Stimulated activated CD4-positive, alpha-beta T cell treated with anti-CD3 and anti-CD28 coated beads, Interleukin-2, amount 100 ng/mL, for 4 hours (primary cell): ENCODE data around the gene DOK4.
"Not testable (repeated sequence)": the region's sequence is repeated elsewhere in the genome, so short reads cannot be mapped to it uniquely, and the experiment has no call there.

ENCODE experiments used
- DNase-seq: peaks from one replicate; pipeline ENCODE4 v3.0.0-alpha.2; 2020; ENCODE audit warnings: low read depth

Gene DOK4

DNA sequence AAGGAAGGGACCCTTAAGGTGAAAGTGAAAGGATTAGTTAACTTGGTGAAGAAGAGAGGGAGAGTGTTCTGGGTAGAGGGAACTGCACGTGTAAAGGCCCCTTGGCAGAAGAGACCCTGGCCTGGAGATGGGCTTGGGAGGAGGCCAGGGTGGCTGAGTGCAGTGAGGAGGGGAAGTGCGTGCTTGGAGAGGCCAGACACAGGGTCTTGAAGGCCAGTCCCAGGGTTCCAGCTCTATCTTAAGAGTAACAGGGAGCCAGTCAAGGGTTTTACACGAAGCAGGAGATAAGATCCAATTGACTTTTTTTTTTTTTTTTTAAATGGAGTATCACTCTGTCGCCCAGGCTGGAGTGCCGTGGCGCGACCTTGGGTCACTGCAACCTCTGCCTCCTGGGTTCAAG lies 15.2 kb upstream of the DOK4 start:
- no peak for DNase-seq

DNA sequence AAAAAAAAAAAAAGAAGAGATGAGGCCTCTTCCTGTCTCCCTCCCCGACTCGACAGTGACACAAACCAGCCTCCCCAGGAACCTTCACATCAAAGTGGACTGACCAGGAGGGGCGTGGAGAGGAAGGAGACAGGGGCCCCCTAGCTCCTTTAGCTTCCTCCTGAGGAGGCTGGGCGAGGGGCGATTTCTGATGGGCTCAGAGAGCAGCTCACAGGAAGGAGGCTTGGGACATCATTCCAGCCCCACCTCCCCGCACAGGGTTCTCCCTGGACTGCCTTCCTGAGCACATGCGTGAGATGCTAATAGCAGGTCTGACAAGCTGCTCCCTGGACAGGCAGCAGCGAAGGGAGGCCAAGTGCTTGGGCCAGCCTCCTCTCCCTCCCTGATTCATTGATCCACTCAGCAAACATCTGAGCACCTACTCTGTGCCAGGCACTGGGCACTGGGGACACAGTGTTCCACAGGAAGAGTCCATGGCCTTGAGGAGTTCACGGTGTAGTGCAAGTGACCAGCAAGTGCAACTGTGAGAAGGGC lies 14.4 kb upstream of the DOK4 start:
- no peak for DNase-seq

DNA sequence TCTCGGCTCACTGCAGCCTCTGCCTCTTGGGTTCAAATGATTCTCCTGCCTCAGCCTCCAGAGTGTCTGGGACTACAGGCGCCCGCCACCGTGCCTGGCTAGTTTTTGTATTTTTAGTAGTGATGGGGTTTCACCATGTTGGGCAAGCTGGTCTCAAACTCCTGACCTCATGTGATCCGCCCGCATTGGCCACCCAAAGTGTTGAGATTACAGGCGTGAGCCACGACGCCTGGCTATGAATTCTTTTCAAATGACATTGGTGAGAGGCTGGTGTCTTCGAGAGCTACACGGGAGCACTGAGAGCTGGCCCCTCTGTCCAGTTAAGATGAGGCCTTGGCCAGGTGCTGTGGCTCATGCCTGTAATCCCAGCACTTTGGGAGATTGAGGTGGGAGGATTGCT lies 13.6 kb upstream of the DOK4 start:
- not testable (repeated sequence) for DNase-seq

DNA sequence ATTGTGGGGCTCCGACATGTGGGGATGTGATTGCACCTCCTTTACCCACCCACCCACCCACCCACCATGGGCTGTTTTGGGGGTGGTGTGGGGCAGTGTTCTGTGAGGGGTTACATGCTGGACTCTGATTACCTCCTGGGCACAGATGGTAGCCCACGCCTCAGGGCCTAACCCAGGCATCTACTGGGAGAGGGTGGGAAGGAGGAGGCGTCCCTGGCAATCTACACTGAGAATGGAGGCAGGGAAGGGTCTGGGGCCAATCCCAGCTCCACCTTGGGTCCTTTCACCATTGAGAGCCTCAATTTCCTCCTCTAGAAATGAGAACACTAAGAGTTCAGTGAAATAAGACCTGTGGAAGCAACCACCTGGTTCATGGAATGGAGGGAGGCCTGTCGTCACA lies 11.7 kb upstream of the DOK4 start:
- DNase-seq = no peak

DNA sequence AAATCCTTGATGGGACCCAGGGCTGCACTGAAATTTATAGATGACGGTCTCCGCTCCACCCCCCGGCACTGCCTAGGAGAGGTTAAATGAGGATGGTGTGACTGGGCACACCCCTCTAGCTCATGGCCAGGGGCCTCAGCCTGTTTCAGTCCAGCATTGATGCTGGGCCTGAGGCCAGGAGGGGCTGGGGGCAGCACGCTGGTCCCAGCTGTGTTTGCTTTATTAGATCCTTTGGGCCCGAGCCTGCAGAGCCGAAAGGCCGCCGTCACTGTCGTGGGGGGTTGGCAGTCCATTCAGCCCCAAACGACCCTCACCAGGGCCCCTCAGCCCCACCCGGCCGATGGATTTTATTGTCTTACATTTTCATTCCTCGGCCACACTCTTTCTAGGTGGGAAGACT lies 10.8 kb upstream of the DOK4 start:
- DNase-seq = no peak

DNA sequence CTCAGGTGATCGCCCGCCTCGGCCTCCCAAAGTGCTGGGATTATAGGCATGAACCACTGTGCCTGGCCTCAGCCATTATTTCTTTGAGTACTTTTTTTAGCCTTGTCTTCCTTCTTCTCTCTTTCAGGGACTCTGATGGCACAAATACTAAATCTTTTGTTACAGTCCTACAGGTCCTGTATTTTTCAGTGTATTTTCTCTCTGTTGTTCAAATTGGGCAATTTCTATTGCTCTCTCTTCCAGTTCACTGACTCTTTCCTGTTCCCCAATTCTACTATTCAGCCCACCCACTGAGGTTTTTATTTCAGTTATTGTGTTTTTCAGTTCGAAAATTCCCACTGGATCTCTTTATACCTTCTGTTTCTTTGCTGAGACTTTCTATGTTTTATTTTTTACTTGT lies 7.5 kb upstream of the DOK4 start:
- no peak for DNase-seq

DNA sequence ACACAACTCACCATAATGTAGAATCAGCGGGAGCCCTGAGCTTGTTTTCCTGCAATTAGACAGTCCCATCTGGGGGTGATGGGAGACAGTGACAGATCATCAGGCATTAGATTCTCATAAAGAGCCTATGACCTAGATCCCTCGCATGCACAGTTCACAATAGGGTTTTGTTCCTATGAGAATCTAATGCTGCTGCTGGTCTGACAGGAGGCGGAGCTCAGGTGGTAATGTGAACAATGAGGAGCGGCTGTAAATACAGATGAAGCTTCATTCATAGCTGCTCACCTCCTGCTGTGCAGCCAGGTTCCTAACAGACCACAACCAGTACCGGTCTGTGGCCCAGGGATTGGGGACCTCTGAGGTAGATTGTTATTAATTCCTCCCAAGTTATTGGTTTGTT lies 2.9 kb upstream of the DOK4 start:
- no peak for DNase-seq

DNA sequence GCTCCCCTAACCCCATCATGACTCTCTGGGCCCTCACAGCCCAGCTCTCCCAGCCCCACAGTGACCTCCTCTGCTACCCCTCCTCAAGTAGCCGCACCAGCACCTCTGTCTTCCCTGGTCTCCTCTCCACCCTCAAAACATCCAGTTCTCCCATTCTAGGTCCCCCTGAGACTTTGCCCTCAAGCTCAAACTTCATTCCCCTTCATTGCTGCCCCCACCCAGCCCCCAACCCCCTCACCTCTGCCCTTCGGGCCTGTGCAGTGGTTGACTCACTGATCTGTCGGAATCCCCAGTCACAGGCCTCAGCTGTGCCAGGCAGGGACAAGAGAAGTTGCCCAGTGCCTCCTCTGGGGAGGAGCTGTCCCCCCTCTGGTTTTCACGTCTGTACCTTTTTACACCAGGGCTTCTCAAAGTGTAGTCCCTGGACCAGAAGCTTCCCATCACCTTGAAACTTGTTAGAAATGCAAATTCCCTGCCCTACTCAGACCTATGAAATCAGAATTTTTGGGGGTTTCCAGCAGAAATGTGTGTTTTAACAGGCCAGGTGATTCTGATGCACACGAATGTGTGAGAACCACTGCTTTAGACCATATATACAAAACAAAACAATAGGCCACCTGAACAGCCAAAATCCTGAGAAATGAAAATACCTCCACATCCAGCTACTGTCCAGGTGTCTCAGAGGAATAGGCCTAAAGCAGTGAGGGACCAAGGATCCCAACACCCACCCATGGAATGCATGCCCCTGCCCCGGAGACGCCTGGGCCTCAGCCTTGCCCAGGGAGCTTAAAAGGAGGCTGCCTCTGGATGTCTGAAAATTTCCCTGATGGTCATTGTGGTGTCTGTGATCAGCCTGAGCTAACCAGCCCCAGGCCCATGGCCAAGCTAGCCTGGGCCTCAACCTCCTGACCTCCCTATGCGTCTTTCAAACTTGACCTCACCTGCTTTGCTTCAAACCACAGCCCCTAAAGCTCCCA lies 853 bp upstream of the DOK4 start:
- no peak for DNase-seq

DNA sequence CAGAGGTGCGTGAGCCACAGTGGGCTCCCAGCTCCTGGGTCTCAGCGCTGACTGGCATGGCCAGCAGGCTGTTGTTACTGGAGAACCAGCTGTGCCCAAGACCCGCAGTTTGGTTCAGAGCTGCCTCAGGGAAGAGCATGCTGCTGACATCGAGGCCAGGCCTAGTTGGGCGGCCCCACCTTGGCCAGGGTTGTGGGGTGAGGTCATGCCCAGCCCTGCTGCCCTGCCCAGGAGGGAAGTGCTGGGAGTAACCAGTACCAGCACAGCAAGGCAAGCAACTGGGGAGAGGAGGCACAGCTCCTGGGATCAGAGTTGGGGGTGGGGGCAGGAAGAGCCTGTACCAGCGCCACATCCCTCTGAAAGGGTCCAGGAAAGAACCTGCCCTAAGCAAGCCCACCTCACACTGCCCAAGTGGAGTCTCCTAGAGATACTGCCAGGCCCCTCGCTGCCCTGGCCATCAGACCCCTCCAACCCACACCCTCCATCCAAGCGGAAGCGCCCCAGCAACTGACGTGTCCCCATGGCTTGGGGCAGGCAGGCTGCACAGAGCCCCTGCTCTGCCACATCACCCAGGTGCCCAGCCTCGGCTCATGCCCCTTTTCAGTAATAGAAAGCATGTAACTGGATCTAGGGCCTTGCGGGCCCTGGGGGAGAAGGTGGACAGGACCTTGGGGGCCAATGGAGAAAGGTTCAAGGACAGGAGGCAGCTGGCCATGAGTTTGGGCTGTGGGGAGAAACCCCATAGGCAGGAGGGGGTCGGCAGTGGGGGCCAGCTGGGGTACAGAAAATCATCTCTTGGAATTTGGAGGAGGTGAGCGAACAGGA lies 990 bp downstream of the DOK4 start:
- no peak for DNase-seq

DNA sequence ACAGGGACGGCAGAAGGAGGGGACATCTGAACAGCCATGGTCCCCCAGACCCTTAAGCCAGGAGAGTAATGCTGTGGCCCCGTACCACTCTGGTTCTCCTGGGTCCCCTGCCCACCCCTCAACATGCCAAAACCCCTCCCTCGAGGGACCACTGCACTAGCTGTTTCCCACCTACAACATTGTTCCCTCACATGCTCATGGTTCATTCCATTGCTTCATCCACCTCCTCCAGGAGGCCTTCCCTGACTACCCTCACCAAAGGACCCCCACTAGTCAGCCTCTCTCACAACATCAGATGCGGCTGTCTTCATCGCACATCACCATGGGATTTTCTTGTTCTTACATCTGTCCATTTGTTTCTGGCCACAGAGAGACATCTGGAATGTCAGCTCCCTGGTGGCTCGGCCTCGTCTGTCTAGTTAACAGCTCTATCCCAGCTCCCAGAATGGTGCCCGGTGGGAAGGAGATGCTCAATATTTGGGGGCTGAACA lies 1.7 kb downstream of the DOK4 start:
- no peak for DNase-seq

DNA sequence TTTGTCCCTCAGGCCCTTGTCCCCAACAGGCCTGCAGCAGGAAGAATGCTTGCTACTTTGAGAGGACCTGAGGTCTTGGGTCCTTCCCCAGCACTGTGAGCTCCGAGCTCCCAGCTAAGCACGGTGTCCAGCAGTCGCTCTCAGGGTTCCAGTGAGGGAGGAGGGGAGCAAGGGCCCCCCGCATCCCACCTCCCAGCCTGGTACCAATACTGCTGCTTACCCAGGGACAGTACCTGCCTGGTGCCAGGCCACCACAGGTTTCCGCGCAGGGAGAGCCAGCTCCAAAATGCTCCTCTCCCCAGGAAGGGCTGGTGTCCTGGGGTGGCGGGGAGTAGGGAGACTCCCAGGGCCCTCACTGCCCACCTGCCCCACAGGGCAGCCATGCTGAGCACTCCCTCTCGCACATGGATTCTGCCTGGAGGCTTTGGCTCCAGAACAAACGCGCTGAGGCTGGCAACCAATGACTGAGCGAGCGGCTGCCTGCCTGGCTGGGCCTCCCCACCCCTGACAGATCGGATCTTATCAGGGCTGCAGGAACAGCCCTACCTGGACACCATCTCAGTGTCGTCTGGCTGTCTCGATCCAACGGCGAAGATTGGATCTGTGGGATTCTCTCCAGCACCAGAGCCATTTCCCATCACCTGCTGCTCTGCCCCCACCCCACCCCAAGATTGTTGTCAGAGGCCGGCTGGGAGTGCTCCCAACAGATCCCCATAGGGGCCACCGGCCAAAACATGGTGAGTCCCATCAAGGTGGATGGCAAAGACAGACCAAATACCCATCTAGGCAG lies 2.4 kb downstream of the DOK4 start:
- no peak for DNase-seq

DNA sequence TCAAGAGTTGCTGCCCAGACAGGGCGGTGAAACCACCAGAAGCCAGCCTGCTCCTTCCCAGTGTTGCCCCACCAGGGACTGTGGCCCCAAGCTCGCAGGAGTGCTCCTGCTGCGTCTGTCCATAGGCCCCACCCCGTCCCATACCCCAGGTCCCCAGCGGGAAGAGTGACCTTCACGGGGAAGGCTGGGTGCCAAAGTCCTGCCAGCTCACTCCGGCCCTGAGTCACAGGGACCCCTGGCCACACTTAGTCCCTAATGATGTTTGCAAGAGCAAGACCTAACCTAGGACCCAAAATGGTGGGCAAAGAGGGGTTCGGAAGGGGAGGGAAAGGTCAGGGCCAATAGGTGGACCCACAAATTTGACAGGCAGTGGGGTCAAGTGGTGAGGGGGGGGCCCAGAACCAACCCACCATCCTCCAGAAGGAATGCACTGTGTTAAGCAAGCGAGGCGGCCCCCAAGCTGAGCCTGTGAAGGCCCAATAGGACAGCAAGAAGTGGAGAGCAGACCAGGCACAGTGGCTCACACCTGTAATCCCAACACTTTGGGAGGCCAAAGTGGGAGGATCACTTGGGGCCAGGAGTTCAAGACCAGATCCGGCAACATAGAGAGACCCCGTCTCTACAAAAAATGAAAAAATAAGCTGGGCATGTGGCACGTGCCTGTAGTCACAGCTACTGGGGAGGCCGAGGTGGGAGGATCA lies 3.3 kb downstream of the DOK4 start:
- DNase-seq = no peak

DNA sequence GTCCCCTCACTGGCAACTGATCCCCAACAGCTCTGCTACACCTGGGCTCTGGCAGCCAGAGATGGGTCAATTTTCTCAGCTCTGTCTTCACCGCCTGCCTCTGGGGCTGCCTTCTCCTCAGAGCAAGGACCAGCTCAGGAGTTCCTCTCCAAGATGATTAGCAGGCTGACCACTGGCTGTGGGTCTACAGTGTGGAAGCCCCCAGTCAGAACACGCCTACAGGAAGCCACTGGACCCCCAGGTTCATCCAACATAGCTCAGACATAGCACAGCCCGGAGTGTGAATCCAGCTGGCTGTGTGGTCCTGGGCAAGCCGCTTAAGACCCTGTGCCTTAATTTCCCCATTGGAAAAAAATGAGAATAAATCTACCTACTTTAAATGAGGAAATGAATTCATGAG lies 4.9 kb downstream of the DOK4 start:
- no peak for DNase-seq

DNA sequence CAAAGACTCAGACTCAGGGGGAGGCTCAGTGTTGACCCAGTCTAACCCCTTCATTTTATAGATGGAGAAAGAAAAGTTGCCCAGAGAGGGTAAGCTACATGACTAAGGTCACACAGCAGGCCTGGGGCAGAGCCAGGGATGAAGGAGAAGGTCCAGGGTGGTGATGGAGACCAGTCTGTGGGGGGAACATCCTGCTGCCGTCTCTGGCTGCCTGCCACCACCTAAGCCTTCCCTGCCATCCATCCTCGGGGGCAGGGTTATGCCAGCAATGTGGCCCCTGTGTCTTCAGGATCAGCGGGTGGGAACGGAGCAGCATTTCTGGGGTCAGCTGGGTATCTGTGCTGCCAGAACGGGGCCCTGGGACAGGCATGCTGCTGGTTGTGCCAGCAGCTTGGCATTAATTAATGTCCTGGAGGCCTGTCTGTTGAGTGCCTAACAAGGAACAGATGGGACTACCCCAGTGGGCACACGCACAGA lies 5.5 kb downstream of the DOK4 start:
- no peak for DNase-seq

DNA sequence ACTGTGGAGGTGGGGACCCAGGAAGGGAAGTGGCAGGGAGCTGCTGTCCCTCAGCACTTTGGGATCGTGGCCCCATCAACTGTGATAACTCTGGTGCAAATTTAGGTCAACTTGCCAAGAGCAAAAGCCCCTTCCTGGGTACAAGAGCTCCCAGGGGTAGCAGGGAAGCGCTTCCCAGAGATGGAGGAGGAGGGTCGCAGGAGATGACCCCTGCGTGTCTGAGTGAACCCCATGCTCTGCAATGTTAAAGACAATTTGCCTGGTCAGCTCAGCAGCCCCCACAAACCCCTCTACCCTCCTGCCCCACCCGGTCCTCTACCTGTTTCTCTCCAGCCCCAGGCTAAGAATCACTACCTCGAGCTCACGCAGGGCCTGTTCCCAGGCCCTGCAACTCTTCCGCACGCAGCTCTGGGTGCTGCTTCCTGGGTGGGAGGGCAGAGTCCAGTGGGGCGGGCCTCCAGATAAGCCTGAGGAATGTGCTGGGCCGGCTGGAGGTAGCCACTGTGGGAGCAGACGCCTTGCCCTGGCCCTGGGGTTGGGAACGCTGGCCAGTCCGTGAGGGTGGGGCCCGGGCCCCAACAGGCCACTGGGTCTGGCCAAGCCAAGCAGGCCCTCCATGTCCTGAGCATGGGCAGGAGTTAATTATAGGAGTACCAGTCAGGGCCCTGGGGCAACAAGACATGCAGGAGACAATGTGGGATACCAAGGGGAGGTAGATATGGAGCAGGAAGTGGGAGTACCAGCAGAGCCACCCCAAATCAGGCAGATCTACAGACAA lies 6.1 kb downstream of the DOK4 start:
- DNase-seq = no peak

DNA sequence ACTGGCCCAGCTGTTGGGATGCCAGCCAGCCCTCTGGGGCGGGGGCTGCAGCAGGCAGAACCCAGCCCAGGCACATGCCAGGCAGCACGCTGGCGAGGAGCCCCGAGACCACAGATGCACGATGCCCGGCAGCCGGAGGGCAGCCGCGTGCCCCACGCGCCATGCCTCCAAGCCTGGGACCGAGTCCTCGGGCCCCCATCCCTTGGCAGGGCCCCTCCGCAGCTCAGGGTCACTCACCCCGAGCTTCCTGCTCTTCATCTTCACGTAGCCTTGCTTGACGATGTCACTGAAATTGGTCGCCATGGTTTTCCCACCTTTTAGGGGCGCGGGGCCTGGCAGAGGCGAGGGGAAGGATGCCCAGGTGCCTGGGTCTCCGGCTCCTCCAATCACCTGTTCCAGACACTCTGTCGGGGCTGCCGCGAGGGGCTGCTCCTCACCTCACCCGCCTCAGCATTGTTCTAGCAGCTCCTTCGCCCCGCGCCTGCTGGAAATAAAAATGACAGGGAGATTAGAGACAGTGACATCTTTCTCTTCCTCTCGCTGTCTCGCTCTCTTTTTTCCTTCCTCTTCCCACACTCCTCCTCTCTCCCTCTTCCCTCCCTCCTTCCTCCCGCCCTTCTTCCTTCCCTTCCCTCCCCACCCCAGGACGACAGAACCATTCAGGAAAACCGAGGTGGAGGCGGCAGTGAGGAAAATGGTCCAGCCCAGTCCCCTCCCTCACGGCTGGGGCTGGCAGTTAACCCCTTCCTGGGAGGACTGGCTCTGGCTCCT lies 6.9 kb downstream of the DOK4 start:
- DNase-seq = no peak

DNA sequence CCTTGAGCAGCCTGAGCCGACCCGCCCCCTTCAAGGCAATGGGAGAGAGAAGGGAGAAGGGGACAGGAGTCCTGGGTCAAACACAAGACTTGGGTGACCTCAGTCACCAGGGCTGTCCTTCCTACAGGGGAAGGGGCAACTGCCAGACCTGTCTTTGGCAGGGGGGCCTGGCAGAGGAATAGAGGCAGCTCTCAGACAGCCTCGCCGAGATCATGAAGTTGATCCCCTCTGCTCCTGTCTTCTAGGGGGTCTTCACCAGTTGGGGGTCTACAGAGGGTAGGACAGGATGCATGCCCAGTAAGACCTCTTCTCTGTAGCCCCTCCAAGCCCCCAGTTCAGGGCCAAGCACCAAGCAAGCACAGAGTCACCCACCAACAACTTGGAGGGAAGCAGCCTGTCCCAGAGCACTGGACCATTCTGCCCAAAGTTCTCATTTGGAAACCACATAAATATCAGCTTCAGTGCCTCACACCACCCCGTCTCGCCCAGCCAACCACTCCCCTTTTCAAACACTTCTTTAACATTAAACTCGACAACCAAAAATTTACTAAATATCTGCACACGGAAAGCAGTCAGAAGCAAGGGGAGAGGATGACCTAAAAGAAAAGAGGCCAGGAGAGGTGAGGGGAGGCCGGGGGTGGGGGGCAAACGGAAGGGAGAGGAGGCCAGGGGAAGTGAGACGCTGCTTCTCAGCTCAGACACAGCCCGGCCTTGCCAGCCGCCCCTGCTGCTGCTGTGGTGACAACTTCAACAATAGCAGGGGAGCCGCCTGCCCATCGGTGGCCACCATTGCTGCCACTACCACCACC lies 7.7 kb downstream of the DOK4 start:
- DNase-seq = no peak

DNA sequence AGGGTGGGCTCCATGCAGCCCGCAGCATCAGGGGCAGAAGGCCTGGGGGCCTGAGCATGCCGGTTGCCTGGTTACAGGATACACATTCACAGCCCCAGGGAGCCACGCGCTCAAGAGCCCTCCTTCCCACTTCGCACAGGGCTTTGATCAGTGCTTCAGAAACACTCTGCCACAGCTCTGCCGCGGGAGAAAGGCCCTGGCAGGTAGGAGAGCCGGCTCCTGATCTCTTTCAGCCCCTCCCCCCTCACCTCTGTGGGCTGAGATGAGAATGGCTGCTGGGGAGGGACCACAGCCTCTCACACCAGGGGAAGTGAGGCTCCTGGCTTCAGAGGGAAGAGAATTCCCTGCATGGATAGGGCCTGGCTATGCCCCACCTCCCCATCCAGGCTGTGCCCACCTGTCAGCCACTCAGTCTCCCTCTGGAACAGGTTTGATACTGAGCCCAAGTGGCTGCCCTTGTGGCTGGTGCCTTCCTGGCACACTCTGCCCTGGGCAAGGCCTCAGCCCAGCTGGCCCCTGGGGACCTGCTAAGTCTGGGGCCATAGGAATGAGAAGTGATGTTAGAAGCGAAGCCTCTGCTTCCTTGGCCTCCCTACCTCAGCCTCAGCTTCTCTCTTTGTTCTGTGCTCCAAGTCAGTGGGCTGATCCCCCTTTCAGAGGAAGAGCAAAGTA lies 8.6 kb downstream of the DOK4 start:
- DNase-seq = no peak
